Osteoblast (primary cell): ENCODE data around the gene PPARGC1A. TPM values are rescaled to one million over a fixed set of nuclear protein-coding genes. Genes with fewer than 3 reads are reported as not detected.
A peak's percentile ranks its signal among the peaks of the same experiment; 100 is the strongest.

Source experiments
- DNase-seq: peaks from one replicate; pipeline ENCODE4 v3.0.0; 2011; ENCODE audit warnings: low spot score, mixed read lengths; ENCODE audit not compliant: insufficient read length; ENCODE audit errors: missing footprints
- H2AFZ ChIP-seq: 2 replicates; pipeline ENCODE4 v1.6.0; 2011; ENCODE audit warnings: mild to moderate bottlenecking, low read length
- H3K27ac ChIP-seq: 2 replicates; pipeline ENCODE4 v1.5.1; 2011; ENCODE audit warnings: mild to moderate bottlenecking, low read depth, low read length, moderate library complexity
- H3K27me3 ChIP-seq: 2 replicates; pipeline ENCODE4 v1.6.0; 2012; ENCODE audit warnings: mild to moderate bottlenecking, control low read depth, inconsistent platforms, low read length, moderate library complexity; ENCODE audit not compliant: insufficient read depth
- H3K36me3 ChIP-seq: 2 replicates; pipeline ENCODE4 v1.5.1; 2011; ENCODE audit warnings: mild to moderate bottlenecking, low read length, control low read depth, moderate library complexity; ENCODE audit not compliant: insufficient read depth
- H3K4me1 ChIP-seq: 2 replicates; pipeline ENCODE4 v1.5.1; 2011; ENCODE audit warnings: mild to moderate bottlenecking, low read length, control low read depth, moderate library complexity; ENCODE audit not compliant: insufficient read depth
- H3K4me2 ChIP-seq: 2 replicates; pipeline ENCODE4 v1.6.0; 2011; ENCODE audit warnings: mild to moderate bottlenecking, low read length; ENCODE audit not compliant: insufficient read depth
- H3K4me3 ChIP-seq: fragments of 200-600 bp; sonication (generic); 3 replicates; pipeline ENCODE4 v1.5.1; 2012; ENCODE audit warnings: mild to moderate bottlenecking, low read length, inconsistent platforms; ENCODE audit not compliant: insufficient read depth
- H3K79me2 ChIP-seq: 2 replicates; pipeline ENCODE4 v1.6.0; 2012; ENCODE audit warnings: mild to moderate bottlenecking, low read length, control low read depth, inconsistent platforms; ENCODE audit not compliant: insufficient read depth
- H3K9me3 ChIP-seq: 2 replicates; pipeline ENCODE4 v1.5.1; 2011; ENCODE audit warnings: low read depth, low read length, control low read depth
- H4K20me1 ChIP-seq: 2 replicates; pipeline ENCODE4 v1.6.0; 2012; ENCODE audit warnings: mild to moderate bottlenecking, low read length, control low read depth; ENCODE audit not compliant: insufficient read depth
- CTCF ChIP-seq: IDR thresholded peaks from 2 replicates; pipeline ENCODE4 v1.5.1; 2011; ENCODE audit warnings: mild to moderate bottlenecking, low read depth, low read length, moderate library complexity; ENCODE audit errors: extremely low read depth
- total RNA-seq: library from RNA; depleted of rRNA; stranded (reverse); fragments of >200 nt; gene quantifications from 2 replicates; pipeline ENCODE4 v1.2.3, GENCODE V29; 2012

The PPARGC1A gene
- total RNA-seq, 1 donor, result 2.5 TPM

GRCh38 chr4:23889391-23889790, 456 bp downstream of the PPARGC1A start:
- Histone ChIP-seq H4K20me1 (no peaks in the 10 kb centered on the region), H3K27me3 (peaks cover 10% of the 10 kb centered on the region), H3K79me2 (no peaks in the 10 kb centered on the region), H3K4me3 (peak overlapping the region; percentile 75), H3K4me1 (peaks cover 13% of the 10 kb centered on the region), H3K36me3 (no peaks in the 10 kb centered on the region), H3K27ac (no peak overlapping the region), H2AFZ (peak overlapping the region; percentile 88), H3K4me2 (peak overlapping the region; percentile 96), H3K9me3 (no peaks in the 10 kb centered on the region)
- no peak for TF ChIP-seq CTCF
- DNase-seq, result peak; percentile 10

DNA sequence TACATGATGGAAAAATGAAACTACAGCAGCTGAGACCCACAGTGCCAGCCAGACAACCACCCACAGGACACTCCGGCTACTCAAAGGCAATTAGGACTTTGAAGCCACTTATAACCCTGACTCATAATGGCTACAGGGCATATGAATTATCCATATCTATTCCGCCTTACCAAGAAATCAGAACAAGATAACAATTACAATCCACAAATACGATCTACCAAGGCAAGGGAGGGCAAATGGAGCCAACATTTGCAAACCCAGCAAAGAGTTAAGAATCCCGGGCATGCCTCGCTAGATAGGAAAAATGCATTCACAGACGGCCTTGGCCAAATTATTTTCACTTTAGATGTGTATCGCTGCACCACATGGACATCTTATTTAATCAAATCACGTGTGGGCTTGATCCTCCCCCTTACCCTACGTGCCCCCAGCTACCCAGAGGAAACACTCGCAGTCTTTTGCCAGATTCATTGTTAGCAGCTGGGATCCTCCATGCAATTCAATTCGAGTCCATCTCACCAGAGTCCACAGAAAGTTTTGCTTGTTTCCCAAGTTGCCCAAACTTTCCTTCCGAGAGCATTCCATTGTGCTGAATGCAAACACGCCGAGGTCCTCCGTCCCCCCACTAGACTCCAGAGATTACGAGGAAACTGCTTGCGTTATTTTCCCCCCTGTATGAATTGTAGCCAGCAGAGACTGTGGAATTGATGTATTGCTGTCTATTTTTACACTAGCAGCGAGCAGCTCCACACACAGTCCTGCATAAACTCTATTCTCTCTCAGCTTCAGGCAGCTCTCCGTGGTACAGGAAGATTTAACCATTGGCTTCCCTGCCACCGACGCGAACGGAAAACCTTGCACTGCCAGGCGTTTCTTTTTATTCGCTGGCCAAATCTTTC, 1.2 kb downstream of the PPARGC1A start:
- Histone ChIP-seq H3K36me3 (no peaks in the 10 kb centered on the region), H3K4me1 (peaks cover 13% of the 10 kb centered on the region), H3K79me2 (no peaks in the 10 kb centered on the region), H3K4me2 (peak overlapping the region; percentile 96), H3K9me3 (no peaks in the 10 kb centered on the region), H3K27me3 (peaks cover 10% of the 10 kb centered on the region), H3K4me3 (peak overlapping the region; percentile 75), H4K20me1 (no peaks in the 10 kb centered on the region), H3K27ac (no peak overlapping the region), H2AFZ (peak overlapping the region; percentile 88)
- DNase-seq, result peak; percentile 41
- no peak for TF ChIP-seq CTCF

- Histone ChIP-seq H4K20me1 (no peaks in the 10 kb centered on the region), H3K4me3 (peak overlapping the region; percentile 75), H3K9me3 (no peaks in the 10 kb centered on the region), H3K4me2 (peak overlapping the region; percentile 96), H2AFZ (peak overlapping the region; percentile 88), H3K27me3 (peaks cover 10% of the 10 kb centered on the region), H3K27ac (no peak overlapping the region), H3K79me2 (no peaks in the 10 kb centered on the region), H3K4me1 (peaks cover 13% of the 10 kb centered on the region), H3K36me3 (no peaks in the 10 kb centered on the region)
- no peak for TF ChIP-seq CTCF
- no peak for DNase-seq
Observed at GRCh38 chr4:23887989-23888388, 1.9 kb downstream of the PPARGC1A start.

DNA sequence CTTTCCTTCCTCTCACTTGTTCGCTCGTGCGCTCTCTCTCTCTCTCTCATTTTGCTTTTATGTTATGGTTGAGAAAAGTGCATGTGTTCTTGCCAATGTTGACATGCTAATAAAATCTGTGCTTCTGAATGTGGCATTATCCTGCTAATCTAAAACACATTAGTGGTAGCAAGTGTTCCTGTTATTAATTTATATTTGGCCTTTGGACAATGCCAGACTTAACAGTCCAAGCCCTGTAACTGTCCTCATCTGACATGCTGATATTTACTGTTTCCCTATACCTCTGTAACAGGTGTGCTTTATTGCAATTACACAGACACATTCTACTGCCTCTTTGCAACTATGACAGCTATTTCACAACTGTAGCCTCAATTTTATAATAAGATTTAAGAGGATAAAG, 2.7 kb downstream of the PPARGC1A start:
- Histone ChIP-seq H2AFZ (no peak overlapping the region), H4K20me1 (no peaks in the 10 kb centered on the region), H3K79me2 (no peaks in the 10 kb centered on the region), H3K27me3 (peaks cover 10% of the 10 kb centered on the region), H3K27ac (no peak overlapping the region), H3K9me3 (no peaks in the 10 kb centered on the region), H3K36me3 (no peaks in the 10 kb centered on the region), H3K4me2 (no peak overlapping the region), H3K4me3 (no peak overlapping the region), H3K4me1 (peaks cover 13% of the 10 kb centered on the region)
- TF ChIP-seq CTCF, result no peak
- no peak for DNase-seq
